BLaER1 (cell line): ENCODE data around the gene SLC49A3.
"Not testable (repeated sequence)": the region's sequence is repeated elsewhere in the genome, so short reads cannot be mapped to it uniquely, and the experiment has no call there.

Experiments used
- H3K27ac ChIP-seq: shearing (Covaris generic); formaldehyde crosslinking; 2 replicates; pipeline ENCODE4 v1.8.1; 2022
- H3K27me3 ChIP-seq: shearing (Covaris generic); formaldehyde crosslinking; 2 replicates; pipeline ENCODE4 v1.8.1; 2022
- H3K36me3 ChIP-seq: shearing (Covaris generic); formaldehyde crosslinking; 2 replicates; pipeline ENCODE4 v1.8.1; 2022
- H3K4me1 ChIP-seq: shearing (Covaris generic); formaldehyde crosslinking; 2 replicates; pipeline ENCODE4 v1.8.1; 2022
- H3K4me2 ChIP-seq: shearing (Covaris generic); formaldehyde crosslinking; 2 replicates; pipeline ENCODE4 v1.8.1; 2022
- H3K4me3 ChIP-seq: shearing (Covaris generic); formaldehyde crosslinking; 2 replicates; pipeline ENCODE4 v1.8.1; 2022
- H3K9ac ChIP-seq: shearing (Covaris generic); formaldehyde crosslinking; 2 replicates; pipeline ENCODE4 v1.8.1; 2022
- H3K9me3 ChIP-seq: shearing (Covaris generic); formaldehyde crosslinking; 2 replicates; pipeline ENCODE4 v1.8.1; 2022
- H4K20me1 ChIP-seq: shearing (Covaris generic); formaldehyde crosslinking; 2 replicates; pipeline ENCODE4 v1.8.1; 2022
- Cebpa-rat ChIP-seq: shearing (Covaris generic); IDR thresholded peaks from 2 replicates; pipeline ENCODE4 v1.8.1; 2022

The SLC49A3 gene

DNA sequence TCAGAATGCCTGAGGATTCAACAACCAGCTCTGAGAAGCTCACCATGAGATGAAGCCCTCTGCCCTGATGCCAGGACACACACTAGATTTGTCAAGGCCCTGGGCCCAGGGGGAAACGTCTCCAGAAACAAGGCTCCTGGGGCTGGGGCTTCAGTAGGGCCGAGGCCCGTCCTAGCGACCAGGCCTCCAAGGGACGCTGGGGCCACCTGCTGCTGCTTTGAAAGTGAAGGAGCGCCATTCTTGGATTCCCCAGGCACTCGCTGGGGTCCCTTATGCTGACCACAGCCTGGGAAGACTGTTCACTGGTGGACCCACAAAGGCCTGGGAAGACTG, 39.7 kb downstream of the SLC49A3 start:
- TF ChIP-seq Cebpa-rat, result no peak
- Histone ChIP-seq H3K4me1 (peaks cover 38% of the 10 kb centered on the region), H3K4me2 (peak overlapping the region; percentile 26; the same call in 1 of the 2 replicates), H3K36me3 (no peaks in the 10 kb centered on the region), H3K27ac (0 out of 2 replicates have a peak overlapping the region, but pooled peaks have one; percentile 41), H3K27me3 (no peaks in the 10 kb centered on the region), H3K9me3 (peaks cover 43% of the 10 kb centered on the region), H4K20me1 (no peaks in the 10 kb centered on the region), H3K9ac (no peak overlapping the region), H3K4me3 (no peak overlapping the region)

DNA sequence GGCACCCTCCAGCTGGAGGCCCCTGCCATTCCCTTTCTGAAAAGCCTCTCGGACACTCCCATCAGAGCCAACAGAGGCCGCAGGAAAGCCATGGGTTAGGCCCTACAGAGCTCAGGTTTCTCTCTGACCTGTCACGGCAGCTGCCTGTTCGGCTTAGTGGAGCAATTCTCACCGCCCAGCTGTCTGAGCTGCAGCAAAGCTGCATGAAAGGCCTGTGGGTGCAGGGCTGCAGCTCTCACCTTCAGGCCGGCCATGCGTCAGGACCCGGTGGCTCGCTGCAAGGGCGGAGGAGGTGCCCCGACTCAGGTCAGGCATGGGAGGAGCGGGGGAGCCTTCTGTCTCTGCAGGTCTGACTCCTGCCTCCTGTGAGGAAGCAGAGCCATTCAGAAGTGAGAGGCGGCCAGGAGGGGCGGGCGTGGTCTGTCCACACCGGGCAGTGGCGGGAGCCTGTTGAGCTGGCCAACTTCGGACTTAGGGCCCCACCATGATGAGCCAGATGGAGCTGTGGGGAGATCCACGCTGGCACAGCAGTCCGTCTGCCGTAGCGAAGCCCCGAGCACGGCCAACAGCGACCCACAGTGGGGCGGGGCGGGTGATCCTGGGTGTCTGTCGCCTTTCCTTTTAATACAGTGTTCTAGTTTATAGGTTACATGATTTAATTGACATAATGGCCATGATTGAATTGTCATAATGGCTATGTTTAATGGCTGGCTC, 40.2 kb downstream of the SLC49A3 start:
- Histone ChIP-seq H3K4me1 (peaks cover 38% of the 10 kb centered on the region), H4K20me1 (no peaks in the 10 kb centered on the region), H3K9me3 (peaks cover 48% of the 10 kb centered on the region), H3K4me2 (no peak overlapping the region), H3K9ac (no peak overlapping the region), H3K27me3 (no peaks in the 10 kb centered on the region), H3K4me3 (no peak overlapping the region), H3K36me3 (no peaks in the 10 kb centered on the region), H3K27ac (no peak overlapping the region)
- no peak for TF ChIP-seq Cebpa-rat

DNA sequence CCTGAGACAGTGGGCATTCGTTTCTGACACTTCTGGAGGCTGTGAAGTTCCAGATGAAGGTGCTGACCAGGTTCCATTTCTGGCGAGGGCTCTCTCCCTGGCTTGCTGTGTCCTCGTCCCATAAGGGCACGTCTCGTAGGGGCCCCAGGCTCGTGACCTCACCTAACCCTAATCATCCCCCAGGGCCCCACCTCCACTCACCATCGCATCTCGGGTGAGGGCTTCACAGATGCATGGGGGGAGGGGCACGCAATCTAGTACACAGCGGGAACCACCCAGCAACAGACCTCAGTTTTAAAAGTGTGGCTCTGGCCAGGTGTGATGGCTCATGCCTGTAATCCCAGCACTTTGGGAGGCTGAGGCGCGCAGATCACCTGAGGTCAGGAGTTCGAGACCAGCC, 41.5 kb downstream of the SLC49A3 start:
- no peaks in the 10 kb centered on the region for H4K20me1 ChIP-seq
- H3K4me3 ChIP-seq, result no peak overlapping the region
- H3K27ac ChIP-seq, result no peak overlapping the region
- peaks cover 33% of the 10 kb centered on the region for H3K4me1 ChIP-seq
- H3K9ac ChIP-seq, result no peak overlapping the region
- H3K27me3 ChIP-seq, result no peaks in the 10 kb centered on the region
- no peaks in the 10 kb centered on the region for H3K36me3 ChIP-seq
- no peak overlapping the region for H3K4me2 ChIP-seq
- H3K9me3 ChIP-seq, result peaks cover 61% of the 10 kb centered on the region
- no peak for TF ChIP-seq Cebpa-rat

DNA sequence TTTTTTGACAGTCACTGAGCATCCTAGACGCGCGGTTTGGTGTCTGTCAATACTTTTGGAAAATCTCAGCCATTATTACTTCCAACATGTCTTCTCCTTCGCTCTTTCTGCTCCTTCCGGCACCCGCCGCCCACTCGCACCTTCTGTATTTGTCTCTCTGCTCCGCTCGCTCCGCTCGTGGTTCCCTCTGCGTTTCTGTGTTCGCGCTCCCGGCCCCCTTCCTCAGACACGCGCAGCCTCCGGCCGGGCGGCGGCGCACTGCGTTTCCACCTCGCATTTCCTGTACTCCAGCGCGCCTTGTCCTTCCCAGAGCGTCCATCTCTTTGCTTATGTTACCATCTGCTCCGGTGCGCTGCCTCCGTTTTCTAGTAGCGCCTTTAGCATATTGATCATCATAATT, 42.5 kb downstream of the SLC49A3 start:
- H3K4me3 ChIP-seq, result no peak overlapping the region
- TF ChIP-seq Cebpa-rat, result no peak
- H3K36me3 ChIP-seq, result no peaks in the 10 kb centered on the region
- H3K9ac ChIP-seq, result no peak overlapping the region
- no peaks in the 10 kb centered on the region for H4K20me1 ChIP-seq
- H3K4me2 ChIP-seq, result peak overlapping the region; percentile 66
- H3K27me3 ChIP-seq, result no peaks in the 10 kb centered on the region
- H3K27ac ChIP-seq, result peak overlapping the region; percentile 28
- peaks cover 71% of the 10 kb centered on the region for H3K9me3 ChIP-seq
- H3K4me1 ChIP-seq, result peaks cover 33% of the 10 kb centered on the region

DNA sequence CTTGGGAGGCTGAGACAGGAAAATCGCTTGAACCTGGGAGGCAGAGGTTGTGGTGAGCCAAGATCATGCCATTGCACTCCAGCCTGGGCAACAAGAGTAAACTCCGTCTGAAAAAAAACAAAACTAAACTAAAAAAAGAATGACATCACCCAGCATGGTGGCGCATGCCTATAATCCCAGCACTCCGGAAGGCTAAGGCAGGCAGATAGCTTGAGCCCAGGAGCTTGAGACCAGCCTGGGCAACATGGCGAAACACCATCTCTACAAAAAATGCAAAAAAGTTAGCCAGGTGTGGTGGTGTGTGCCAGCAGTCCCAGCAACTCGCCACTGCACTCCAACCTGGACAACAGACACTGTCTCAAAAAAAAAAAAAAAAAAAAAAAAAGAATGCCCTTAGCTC, 46.6 kb downstream of the SLC49A3 start:
- Histone ChIP-seq H3K9me3 (peaks cover 50% of the 10 kb centered on the region), H3K4me1 (peaks cover 19% of the 10 kb centered on the region)
- not testable (repeated sequence) for H3K27ac ChIP-seq, H4K20me1 ChIP-seq, H3K4me3 ChIP-seq, H3K27me3 ChIP-seq, H3K36me3 ChIP-seq, H3K4me2 ChIP-seq, H3K9ac ChIP-seq

DNA sequence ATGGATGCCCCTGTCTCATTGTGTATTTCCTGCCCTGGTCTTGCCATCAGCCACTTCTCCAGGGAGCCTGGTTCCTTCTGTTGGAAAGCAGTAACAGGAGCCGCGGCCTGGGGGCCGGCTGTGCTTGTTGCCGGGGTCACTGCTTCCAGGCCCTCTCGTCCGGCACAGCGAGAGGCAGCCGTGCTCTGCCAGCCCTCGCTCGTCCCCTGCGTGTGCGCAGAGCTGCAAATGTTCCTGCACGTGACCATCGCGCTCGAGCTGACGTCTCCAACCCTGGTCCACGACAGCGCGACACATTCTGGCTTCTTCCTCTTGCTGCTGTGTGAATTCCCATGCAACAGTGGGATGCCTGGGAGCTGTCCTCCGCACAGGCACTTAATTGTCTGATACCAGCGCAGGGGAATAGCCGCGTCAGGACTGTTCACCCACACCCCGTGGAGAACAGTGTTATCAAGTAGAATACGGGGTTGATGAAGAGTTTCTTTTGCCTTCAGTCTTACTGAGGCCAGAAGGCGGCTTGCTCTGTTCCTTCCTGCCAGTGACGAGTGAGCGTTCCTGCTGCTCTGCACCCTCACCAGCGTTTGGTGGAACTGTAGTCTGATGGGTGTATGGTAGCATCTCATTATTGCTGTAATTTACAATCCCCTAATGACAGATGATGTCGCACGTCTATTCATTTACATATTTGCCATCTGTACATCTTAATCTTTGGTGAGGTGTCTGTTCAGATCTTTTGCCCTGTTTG, 51.2 kb downstream of the SLC49A3 start:
- Histone ChIP-seq H4K20me1 (no peaks in the 10 kb centered on the region), H3K4me3 (no peak overlapping the region), H3K27ac (no peak overlapping the region), H3K36me3 (no peaks in the 10 kb centered on the region), H3K27me3 (no peaks in the 10 kb centered on the region), H3K9me3 (peaks cover 26% of the 10 kb centered on the region), H3K4me1 (no peaks in the 10 kb centered on the region), H3K4me2 (no peak overlapping the region), H3K9ac (no peak overlapping the region)
- TF ChIP-seq Cebpa-rat, result no peak

DNA sequence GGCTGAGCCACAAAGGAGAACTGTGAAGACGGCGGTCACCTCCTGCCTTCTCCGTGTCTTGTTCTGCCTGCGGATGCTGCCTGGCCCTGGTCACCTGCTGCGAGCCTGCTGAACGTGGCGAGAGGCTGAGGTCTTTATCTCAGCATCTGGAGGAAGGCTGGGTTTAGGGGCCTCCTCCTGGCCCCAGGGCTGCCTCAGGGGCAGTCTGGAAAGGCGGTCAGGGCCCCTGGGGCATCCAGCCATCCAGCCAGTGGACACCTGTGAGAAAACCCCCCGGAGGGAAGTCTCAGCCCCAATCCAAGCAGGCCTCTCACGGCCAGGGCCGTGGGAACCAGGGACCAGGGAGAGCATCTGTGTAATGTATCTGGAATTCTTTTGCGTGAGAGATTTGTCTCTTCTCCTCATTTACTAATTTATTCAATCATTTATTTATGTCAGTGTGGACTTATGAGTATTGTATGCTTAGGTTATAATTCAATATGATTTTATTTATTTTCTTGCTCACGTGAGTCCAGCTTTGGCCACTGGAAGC, 52.3 kb downstream of the SLC49A3 start:
- Histone ChIP-seq H3K4me3 (no peak overlapping the region), H3K9me3 (peaks cover 26% of the 10 kb centered on the region), H3K36me3 (no peaks in the 10 kb centered on the region), H4K20me1 (no peaks in the 10 kb centered on the region), H3K27me3 (no peaks in the 10 kb centered on the region), H3K27ac (no peak overlapping the region), H3K4me1 (no peaks in the 10 kb centered on the region), H3K9ac (no peak overlapping the region), H3K4me2 (no peak overlapping the region)
- TF ChIP-seq Cebpa-rat, result no peak

DNA sequence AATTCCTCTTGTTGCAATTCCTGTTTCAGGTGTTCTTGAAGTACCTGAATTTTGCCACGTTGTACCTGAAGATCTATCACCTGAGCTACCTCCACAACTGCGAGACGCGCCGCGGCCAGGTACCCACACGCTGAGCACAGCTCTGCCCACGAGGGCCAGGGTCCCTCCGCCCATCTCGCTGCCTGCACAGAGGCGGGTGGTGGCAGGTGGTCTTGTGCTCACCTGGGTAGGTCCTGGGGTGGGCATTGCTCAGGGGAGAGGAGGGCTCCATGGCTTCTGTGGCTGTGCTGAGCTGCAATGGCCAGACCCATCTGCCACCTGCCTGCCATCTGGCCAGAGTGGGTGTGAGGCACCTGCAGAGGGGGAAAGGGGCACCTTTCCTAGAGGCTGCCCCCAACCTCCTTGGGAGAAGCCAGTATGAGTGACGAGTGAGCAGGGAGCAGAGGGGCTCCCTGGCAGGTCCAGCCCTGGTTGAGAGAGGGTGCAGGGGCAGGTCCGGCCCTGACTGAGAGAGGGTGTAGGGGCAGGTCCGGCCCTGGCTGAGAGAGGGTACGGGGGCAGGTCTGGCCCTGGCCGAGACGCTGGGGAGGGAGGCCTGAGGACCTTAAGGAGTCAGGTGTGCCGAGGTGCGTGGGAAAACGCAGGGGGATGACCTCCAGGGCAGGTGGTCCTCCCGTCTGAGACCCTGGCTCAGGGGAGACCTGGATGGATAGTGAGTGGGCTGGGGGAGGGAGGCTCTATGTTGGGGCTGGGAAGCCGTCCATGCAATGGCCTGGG, 52.9 kb downstream of the SLC49A3 start:
- peaks cover 26% of the 10 kb centered on the region for H3K9me3 ChIP-seq
- no peak for TF ChIP-seq Cebpa-rat
- no peaks in the 10 kb centered on the region for H3K36me3 ChIP-seq

DNA sequence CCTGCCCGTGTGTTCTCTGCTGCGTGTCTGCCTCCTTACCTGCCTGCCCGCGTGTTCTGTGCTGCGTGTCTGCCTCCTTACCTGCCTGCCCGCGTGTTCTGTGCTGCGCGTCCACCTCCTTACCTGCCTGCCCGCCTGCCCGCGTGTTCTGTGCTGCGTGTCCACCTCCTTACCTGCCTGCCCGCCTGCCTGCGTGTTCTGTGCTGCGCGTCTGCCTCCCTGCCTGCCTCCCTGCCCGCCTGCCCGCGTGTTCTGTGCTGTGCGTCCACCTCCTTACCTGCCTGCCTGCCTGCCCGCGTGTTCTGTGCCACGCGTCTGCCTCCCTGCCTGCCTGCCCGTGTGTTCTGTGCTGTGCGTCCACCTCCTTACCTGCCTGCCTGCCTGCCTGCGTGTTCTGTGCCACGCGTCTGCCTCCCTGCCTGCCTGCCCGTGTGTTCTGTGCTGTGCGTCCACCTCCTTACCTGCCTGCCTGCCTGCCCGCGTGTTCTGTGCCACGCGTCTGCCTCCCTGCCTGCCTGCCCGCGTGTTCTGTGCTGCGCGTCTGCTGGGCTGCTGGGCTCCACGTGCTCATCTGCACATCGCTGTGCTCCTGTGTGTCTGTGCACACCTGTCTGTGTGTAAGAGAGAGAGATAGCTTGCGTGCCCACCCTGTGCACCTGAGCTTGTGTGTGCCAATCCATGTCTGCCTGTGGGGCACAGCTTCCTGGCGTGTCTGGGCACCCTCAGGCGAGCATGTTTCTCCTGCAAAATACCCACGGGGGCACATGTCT, 53.7 kb downstream of the SLC49A3 start:
- not testable (repeated sequence) for H3K4me3 ChIP-seq, H3K36me3 ChIP-seq, H3K4me2 ChIP-seq, H4K20me1 ChIP-seq, H3K9ac ChIP-seq, H3K27ac ChIP-seq, H3K4me1 ChIP-seq, H3K27me3 ChIP-seq
- peaks cover 34% of the 10 kb centered on the region for H3K9me3 ChIP-seq

More for the DNA sequence above, 52.9 kb downstream of the SLC49A3 start:
- H3K4me1 ChIP-seq, result no peaks in the 10 kb centered on the region
- no peak overlapping the region for H3K4me2 ChIP-seq
- no peak overlapping the region for H3K9ac ChIP-seq
- no peaks in the 10 kb centered on the region for H4K20me1 ChIP-seq
- no peak overlapping the region for H3K4me3 ChIP-seq
- H3K27ac ChIP-seq, result no peak overlapping the region
- H3K27me3 ChIP-seq, result no peaks in the 10 kb centered on the region
